RCC 7860 (cell line): Measurements from ENCODE around the gene RAPGEF3.

ENCODE experiments used
- DNase-seq: peaks from one replicate; pipeline ENCODE4 v3.0.0-alpha.2; 2015; ENCODE audit warnings: low spot score
- FAIRE-seq: peaks from 2 replicates; lab custom pipeline; 2012; peaks lifted over from hg19 to GRCh38; lab: Jason Lieb, UNC

The RAPGEF3 gene

GRCh38 chr12:47762850-47763465, 4.3 kb upstream of the RAPGEF3 start:
- FAIRE-seq (no peak), DNase-seq (no peak)

- FAIRE-seq (no peak), DNase-seq (no peak)
Measured at GRCh38 chr12:47758584-47758833, 171 bp downstream of the RAPGEF3 start.

GRCh38 chr12:47757840-47758583, 668 bp downstream of the RAPGEF3 start:
- FAIRE-seq (no peak), DNase-seq (no peak)

GRCh38 chr12:47757364-47757839, 1.3 kb downstream of the RAPGEF3 start:
- no peak for FAIRE-seq
- no peak for DNase-seq

- DNase-seq (no peak), FAIRE-seq (no peak)
Measured at GRCh38 chr12:47755655-47756562, 2.8 kb downstream of the RAPGEF3 start.

GRCh38 chr12:47754881-47755280, 3.8 kb downstream of the RAPGEF3 start:
- DNase-seq: no peak
- FAIRE-seq: no peak

- no peak for FAIRE-seq
- DNase-seq: no peak
Measured at GRCh38 chr12:47754126-47754525, 4.6 kb downstream of the RAPGEF3 start.

- no peak for FAIRE-seq
- no peak for DNase-seq
Measured at GRCh38 chr12:47753021-47754001, 5.4 kb downstream of the RAPGEF3 start.

- DNase-seq: no peak
- no peak for FAIRE-seq
Measured at GRCh38 chr12:47752552-47752951, 6.1 kb downstream of the RAPGEF3 start.

GRCh38 chr12:47752121-47752520, 6.6 kb downstream of the RAPGEF3 start:
- FAIRE-seq (no peak), DNase-seq (no peak)

- FAIRE-seq: no peak
- DNase-seq: no peak
Measured at GRCh38 chr12:47751561-47751960, 7.1 kb downstream of the RAPGEF3 start.

- no peak for FAIRE-seq
- no peak for DNase-seq
Measured at GRCh38 chr12:47750916-47751470, 7.7 kb downstream of the RAPGEF3 start.

- no peak for DNase-seq
- no peak for FAIRE-seq
Measured at GRCh38 chr12:47750229-47750798, 8.4 kb downstream of the RAPGEF3 start.

GRCh38 chr12:47748899-47749298, 9.8 kb downstream of the RAPGEF3 start:
- DNase-seq: no peak
- no peak for FAIRE-seq

GRCh38 chr12:47748507-47748828, 10.2 kb downstream of the RAPGEF3 start:
- DNase-seq (no peak), FAIRE-seq (no peak)

GRCh38 chr12:47747596-47748506, 10.8 kb downstream of the RAPGEF3 start:
- DNase-seq (no peak), FAIRE-seq (no peak)

- FAIRE-seq: no peak
- no peak for DNase-seq
Measured at GRCh38 chr12:47747126-47747525, 11.6 kb downstream of the RAPGEF3 start.

GRCh38 chr12:47746523-47746922, 12.2 kb downstream of the RAPGEF3 start:
- DNase-seq (no peak), FAIRE-seq (no peak)

GRCh38 chr12:47746073-47746472, 12.6 kb downstream of the RAPGEF3 start:
- DNase-seq (no peak), FAIRE-seq (no peak)
